Gastrocnemius medialis (tissue), 4 donors: ENCODE results near the gene HOXA9. TPM values are rescaled to one million over a fixed set of nuclear protein-coding genes. Genes with fewer than 3 reads are reported as not detected.

Source experiments
- ATAC-seq, 2 donors: fragments of 150-250 bp; one replicate each; pipeline ENCODE4 v1.9.1; 2016
- DNase-seq, 2 donors: peaks; one replicate each; pipeline ENCODE4 v3.0.0-alpha.2; 2019
- H3K27ac ChIP-seq, 4 donors: fragments of 200-600 bp; sonication (generic); 1 replicate in 1 of 4; 2 replicates in 3 of 4; pipeline ENCODE4 v1.5.1; 2016 to 2018; ENCODE audit warnings: mild to moderate bottlenecking in 2 of 4, moderate library complexity in 1 of 4
- H3K27me3 ChIP-seq, 3 donors: fragments of 200-600 bp; sonication (generic) in 2 of 3; 1 replicate in 1 of 3; 2 replicates in 2 of 3; pipeline versions ENCODE4 v1.5.1 to v1.6.0; 2016 to 2019; ENCODE audit warnings: mild to moderate bottlenecking in 1 of 3, moderate library complexity in 1 of 3
- H3K36me3 ChIP-seq, 2 donors: fragments of 200-600 bp; sonication (generic) in 1 of 2; one replicate each; pipeline ENCODE4 v1.5.1; 2017 to 2018
- H3K4me1 ChIP-seq, 2 donors: fragments of 200-600 bp; sonication (generic) in 1 of 2; one replicate each; pipeline ENCODE4 v1.5.1; 2016 to 2017; ENCODE audit warnings: mild to moderate bottlenecking in 2 of 2
- H3K4me3 ChIP-seq, 4 donors: fragments of 200-600 bp; sonication (generic) in 3 of 4; 1 replicate in 1 of 4; 2 replicates in 3 of 4; pipeline ENCODE4 v1.5.1; 2016 to 2019; ENCODE audit warnings: mild to moderate bottlenecking in 2 of 4
- H3K9me3 ChIP-seq, 3 donors: fragments of 200-600 bp; sonication (generic) in 2 of 3; 1 replicate in 1 of 3; 2 replicates in 2 of 3; pipeline ENCODE4 v1.5.1; 2016 to 2019
- POLR2A ChIP-seq, 2 donors: fragments of 450-650 bp; IDR thresholded peaks; one replicate each; pipeline ENCODE4 v1.6.1; 2017; ENCODE audit warnings: antibody characterized with exemption in 2 of 2, mild to moderate bottlenecking in 2 of 2, moderate library complexity in 2 of 2
- in situ Hi-C, 4 donors: fragments of 200-750 bp; cut with MboI; loops; one replicate each; pipeline versions ENCODE4 v1.15.0 to v1.8.0; 2017; ENCODE audit warnings: low sequenced_read_pairs in 4 of 4
- intact Hi-C: fragments of 100-400 bp; cut with DNase I; formaldehyde crosslinking; loops from one replicate; pipeline ENCODE4 v1.15.1; 2023; ENCODE audit warnings: low total_unique reads
- total RNA-seq, 4 donors: library from RNA; depleted of rRNA; stranded (reverse); fragments of >200 nt; gene quantifications; one replicate each; pipeline versions ENCODE4 v1.1.0 to v1.2.3, GENCODE V29; 2016
- TF ChIP-seq, protein P1 (sequence below), 5 experiments: fragments of 450-650 bp in 3 of 5; fragments of 200-600 bp in 2 of 5; sonication (generic) in 2 of 5; IDR thresholded peaks in 4 of 5; conservative IDR thresholded peaks in 1 of 5; 1 replicate in 4 of 5; 2 replicates in 1 of 5; pipeline ENCODE4 v1.5.1; 2016 to 2019; ENCODE audit warnings: antibody characterized with exemption in 5 of 5, mild to moderate bottlenecking in 3 of 5, moderate library complexity in 3 of 5

HOXA9 gene
- total RNA-seq, 4 donors from 2014 or later: 18.9 to 30.3 (median 19.5) TPM

- H3K4me3 ChIP-seq: peak overlapping the region; percentile 63 to 96 (median 81)
- no peaks in the 10 kb centered on the region for H3K27me3 ChIP-seq
- H3K36me3 ChIP-seq: no peaks in the 10 kb centered on the region
- intact Hi-C loops: loop anchor here (1.0 kb wide), 1 partner anchor 9 kb away; the partner anchor contains the start of gene HOXA9
- DNase-seq (peak in 1 of 2 donors; percentile 45), ATAC-seq (peak; percentile 47 to 49)
- no peaks in the 10 kb centered on the region for H3K9me3 ChIP-seq
- H3K4me1 ChIP-seq: peaks cover 22 to 27% of the 10 kb centered on the region in 2 donors
- H3K27ac ChIP-seq: peak overlapping the region; percentile 83 to 97 (median 90)
- TF ChIP-seq, protein P1, sequence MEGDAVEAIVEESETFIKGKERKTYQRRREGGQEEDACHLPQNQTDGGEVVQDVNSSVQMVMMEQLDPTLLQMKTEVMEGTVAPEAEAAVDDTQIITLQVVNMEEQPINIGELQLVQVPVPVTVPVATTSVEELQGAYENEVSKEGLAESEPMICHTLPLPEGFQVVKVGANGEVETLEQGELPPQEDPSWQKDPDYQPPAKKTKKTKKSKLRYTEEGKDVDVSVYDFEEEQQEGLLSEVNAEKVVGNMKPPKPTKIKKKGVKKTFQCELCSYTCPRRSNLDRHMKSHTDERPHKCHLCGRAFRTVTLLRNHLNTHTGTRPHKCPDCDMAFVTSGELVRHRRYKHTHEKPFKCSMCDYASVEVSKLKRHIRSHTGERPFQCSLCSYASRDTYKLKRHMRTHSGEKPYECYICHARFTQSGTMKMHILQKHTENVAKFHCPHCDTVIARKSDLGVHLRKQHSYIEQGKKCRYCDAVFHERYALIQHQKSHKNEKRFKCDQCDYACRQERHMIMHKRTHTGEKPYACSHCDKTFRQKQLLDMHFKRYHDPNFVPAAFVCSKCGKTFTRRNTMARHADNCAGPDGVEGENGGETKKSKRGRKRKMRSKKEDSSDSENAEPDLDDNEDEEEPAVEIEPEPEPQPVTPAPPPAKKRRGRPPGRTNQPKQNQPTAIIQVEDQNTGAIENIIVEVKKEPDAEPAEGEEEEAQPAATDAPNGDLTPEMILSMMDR (IDR thresholded peaks at IDR 0.05 in 4 of 5, conservative IDR thresholded peaks at IDR 0.05 in 1 of 5): peak in 1 of 5 experiments; percentile 32
- peak; percentile 13 to 51 for TF ChIP-seq POLR2A (IDR thresholded peaks at IDR 0.05)
- in situ Hi-C loops: loop anchor here in 2 of 4 donors (10.0 to 25.0 kb wide), 3 partner anchors 781 to 944 kb away; partner anchors contain the start of genes CBX3 (in 1 of the 2) and HNRNPA2B1 (in 1 of the 2)
Observed at GRCh38 chr7:27155816-27156507, 9.4 kb downstream of the HOXA9 start.

GRCh38 chr7:27154901-27155815 is 10.2 kb downstream of the HOXA9 start:
- peaks cover 25 to 31% of the 10 kb centered on the region in 2 donors for H3K4me1 ChIP-seq
- intact Hi-C loops: no loop called here
- DNase-seq: peak in 1 of 2 donors; percentile 20
- no peaks in the 10 kb centered on the region for H3K27me3 ChIP-seq
- in situ Hi-C loops: loop anchor here in 2 of 4 donors (10.0 to 25.0 kb wide), 3 partner anchors 780 to 943 kb away; partner anchors contain the start of genes CBX3 (in 1 of the 2) and HNRNPA2B1 (in 1 of the 2)
- no peaks in the 10 kb centered on the region for H3K9me3 ChIP-seq
- ATAC-seq: no peak
- TF ChIP-seq POLR2A (IDR thresholded peaks at IDR 0.05): no peak
- TF ChIP-seq, protein P1 (IDR thresholded peaks at IDR 0.05 in 4 of 5, conservative IDR thresholded peaks at IDR 0.05 in 1 of 5): no peak
- H3K4me3 ChIP-seq: peak overlapping the region; percentile 63 to 96 (median 81)
- peak overlapping the region; percentile 83 to 97 (median 90) for H3K27ac ChIP-seq
- no peaks in the 10 kb centered on the region for H3K36me3 ChIP-seq

DNA sequence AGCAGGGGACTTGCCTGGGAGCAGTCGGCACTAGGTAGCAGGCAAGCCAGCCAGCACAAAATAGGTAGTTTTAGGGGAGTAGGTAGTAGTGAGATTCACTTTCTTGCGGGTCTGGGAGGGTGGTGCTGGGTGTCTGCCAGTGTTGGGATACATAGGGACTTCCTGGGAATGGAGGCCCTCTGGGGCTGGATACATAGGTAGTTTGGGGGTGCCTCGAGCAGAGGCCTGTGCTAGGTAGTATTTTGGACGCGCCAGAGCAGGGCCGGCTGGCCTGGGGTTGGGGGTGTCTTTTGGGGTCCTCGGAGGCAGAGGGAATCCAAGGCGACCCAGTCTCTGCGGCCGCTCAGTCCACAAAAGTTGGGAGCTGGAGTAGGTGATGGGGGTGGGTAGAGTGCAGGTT is 11.0 kb downstream of the HOXA9 start:
- in situ Hi-C loops (loop anchor here in 2 of 4 donors (10.0 to 25.0 kb wide), 3 partner anchors 780 to 942 kb away; partner anchors contain the start of genes CBX3 (in 1 of the 2) and HNRNPA2B1 (in 1 of the 2)), intact Hi-C loops (no loop called here)
- TF ChIP-seq, protein P1 (IDR thresholded peaks at IDR 0.05 in 4 of 5, conservative IDR thresholded peaks at IDR 0.05 in 1 of 5): no peak
- no peak for TF ChIP-seq POLR2A (IDR thresholded peaks at IDR 0.05)
- Histone ChIP-seq H3K36me3 (no peaks in the 10 kb centered on the region), H3K4me3 (no peak overlapping the region), H3K27me3 (no peaks in the 10 kb centered on the region), H3K9me3 (no peaks in the 10 kb centered on the region), H3K27ac (peak overlapping the region in 1 of 4 donors; percentile 94), H3K4me1 (peaks cover 33 to 39% of the 10 kb centered on the region in 2 donors)
- DNase-seq (no peak), ATAC-seq (no peak)

DNA sequence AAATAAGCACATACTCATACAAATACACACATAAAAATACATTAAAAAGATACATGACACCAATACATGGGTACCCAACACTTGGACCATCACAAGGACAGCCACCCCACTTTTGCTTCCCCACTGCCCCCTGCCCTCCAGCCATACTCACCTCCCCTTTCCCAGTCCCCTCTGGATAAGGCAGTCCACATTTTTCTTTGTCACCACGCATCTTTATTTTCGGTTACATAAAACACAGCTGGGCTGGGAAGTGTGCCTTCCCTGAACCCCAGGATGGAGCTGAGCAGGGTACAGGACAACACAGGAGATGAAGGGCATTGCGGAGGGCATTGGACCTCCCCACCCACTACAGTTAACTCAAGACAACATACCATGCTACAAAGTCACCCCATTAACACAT is 11.8 kb downstream of the HOXA9 start:
- TF ChIP-seq, protein P1 (IDR thresholded peaks at IDR 0.05 in 4 of 5, conservative IDR thresholded peaks at IDR 0.05 in 1 of 5): no peak
- Histone ChIP-seq H3K9me3 (no peaks in the 10 kb centered on the region), H3K36me3 (no peaks in the 10 kb centered on the region), H3K27me3 (no peaks in the 10 kb centered on the region), H3K27ac (peak overlapping the region in 2 of 4 donors; percentile 90 to 95), H3K4me1 (peaks cover 41 to 48% of the 10 kb centered on the region in 2 donors), H3K4me3 (no peak overlapping the region)
- no peak for DNase-seq
- in situ Hi-C loops: loop anchor here in 2 of 4 donors (10.0 to 25.0 kb wide), 3 partner anchors 779 to 941 kb away; partner anchors contain the start of genes CBX3 (in 1 of the 2) and HNRNPA2B1 (in 1 of the 2)
- intact Hi-C loops: no loop called here
- no peak for ATAC-seq
